Psoas muscle (tissue), 8 donors: ENCODE measurements around the gene SIX2. TPM values are rescaled to one million over a fixed set of nuclear protein-coding genes. Genes with fewer than 3 reads are reported as not detected.

Experiments used
- ATAC-seq, 4 donors: fragments of 200-7000 bp; cut with Tn5 transposase; one replicate each; pipeline ENCODE4 v1.9.1; 2020; ENCODE audit warnings: moderate library complexity in 3 of 4, mild to moderate bottlenecking in 2 of 4
- DNase-seq, 2 donors: peaks; one replicate each; pipeline ENCODE4 v3.0.0-alpha.2; 2020
- H3K27ac ChIP-seq: fragments of 200-600 bp; one replicate; pipeline ENCODE4 v1.8.0; 2022
- H3K27me3 ChIP-seq, 3 donors: fragments of 200-600 bp in 1 of 3; one replicate each; pipeline versions ENCODE4 v1.6.1 to v1.8.0; 2013 to 2022; ENCODE audit warnings: low read length in 2 of 3, mild to moderate bottlenecking in 2 of 3, moderate library complexity in 1 of 3; ENCODE audit not compliant: insufficient read depth in 3 of 3
- H3K36me3 ChIP-seq, 2 donors: fragments of 200-600 bp in 1 of 2; one replicate each; pipeline versions ENCODE4 v1.6.1 to v1.8.0; 2013 to 2022; ENCODE audit warnings: low read depth in 1 of 2, mild to moderate bottlenecking in 1 of 2, moderate library complexity in 1 of 2; ENCODE audit not compliant: insufficient read depth in 1 of 2
- H3K4me1 ChIP-seq: fragments of 200-600 bp; one replicate; pipeline ENCODE4 v1.8.0; 2022
- H3K4me3 ChIP-seq: fragments of 200-600 bp; one replicate; pipeline ENCODE4 v1.8.0; 2022; ENCODE audit warnings: mild to moderate bottlenecking
- H3K9me3 ChIP-seq: fragments of 200-600 bp; one replicate; pipeline ENCODE4 v1.8.0; 2022
- WGBS, 3 donors: extraction: QIAGEN DNeasy Blood & Tissue Kit; methylation state at CpG; one replicate each; pipeline versions ENCODE4 v1.1.6 to v1.1.7; 2013; 5-methylcytosine and 5-hydroxymethylcytosine counted together
- intact Hi-C, 2 donors: fragments of 100-400 bp; cut with DNase I; formaldehyde crosslinking; loops; one replicate each; pipeline versions ENCODE4 v1.11.0 to v1.14.2; 2022
- polyA plus RNA-seq, 3 donors: library from polyadenylated mRNA; stranded (reverse); fragments of 200-250 nt; gene quantifications; one replicate each; pipeline ENCODE4 v1.2.3, GENCODE V29; 2013
- total RNA-seq, 4 donors: library from RNA; stranded (reverse); fragmentation: NEBNext Ultra II Directional in 2 of 4; extraction: Animal tissue kit (Norgen Biotek cat#: 25700) in 2 of 4; gene quantifications; one replicate each; pipeline versions ENCODE4 v1.2.1 to v1.2.4, GENCODE V29; 2021 to 2023
- TF ChIP-seq, protein P1 (sequence below): fragments of 200-600 bp; IDR thresholded peaks from one replicate; pipeline ENCODE4 v1.8.0; 2022; ENCODE audit warnings: antibody characterized with exemption
- donor health status: healthy with polysubstance abuse.
- donor health status: DM: no; HTN: no; CAD: no; lungs with moderate emphysema.
- donor health status: Bipolar disorder and iron deficiency.
- donor health status: healthy.
- donor health status: DM: yes; HTN: yes; CAD: no.
- donor health status: DM: no; HTN: no; CAD: no.
- donor health status: DM: no; HTN: no; CAD: no.
- donor health status: DM: yes; HTN: yes; CAD: no.

The SIX2 gene
- total and polyA plus RNA-seq, 7 donors = 16.6 to 50.8 (median 30.4) TPM

DNA sequence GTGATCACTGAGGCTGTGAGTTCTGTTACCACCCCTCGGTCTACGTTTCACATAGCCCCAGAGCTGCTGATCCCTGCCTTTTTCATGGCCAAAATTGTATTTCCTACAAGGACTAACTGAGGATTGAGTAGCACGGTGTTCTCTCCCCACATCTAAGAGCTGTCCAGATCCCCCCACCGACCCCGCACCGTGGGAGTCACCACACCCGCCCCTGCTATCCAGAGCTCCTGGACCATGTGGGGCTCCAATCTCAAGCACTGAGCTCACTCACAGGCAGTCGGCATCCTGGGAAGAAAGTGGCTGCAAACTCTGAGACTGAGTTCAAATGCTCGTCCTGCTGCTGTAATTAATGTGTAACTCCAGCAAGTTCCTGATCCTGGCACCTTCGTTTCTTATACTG lies 9.7 kb downstream of the SIX2 start:
- Histone ChIP-seq H3K36me3 (peaks cover 0 to 4% of the 10 kb centered on the region in 2 donors), H3K4me1 (no peaks in the 10 kb centered on the region), H3K27me3 (peaks cover 2 to 49% (median 15%) of the 10 kb centered on the region in 3 donors), H3K27ac (no peak overlapping the region), H3K9me3 (no peaks in the 10 kb centered on the region), H3K4me3 (no peak overlapping the region)
- DNase-seq (no peak), ATAC-seq (no peak)
- intact Hi-C loops = no loop called here
- WGBS, 3 donors = 71 to 79% (median 78%) methylated on average over 10 of the region's 10 CpGs
- TF ChIP-seq, protein P1, sequence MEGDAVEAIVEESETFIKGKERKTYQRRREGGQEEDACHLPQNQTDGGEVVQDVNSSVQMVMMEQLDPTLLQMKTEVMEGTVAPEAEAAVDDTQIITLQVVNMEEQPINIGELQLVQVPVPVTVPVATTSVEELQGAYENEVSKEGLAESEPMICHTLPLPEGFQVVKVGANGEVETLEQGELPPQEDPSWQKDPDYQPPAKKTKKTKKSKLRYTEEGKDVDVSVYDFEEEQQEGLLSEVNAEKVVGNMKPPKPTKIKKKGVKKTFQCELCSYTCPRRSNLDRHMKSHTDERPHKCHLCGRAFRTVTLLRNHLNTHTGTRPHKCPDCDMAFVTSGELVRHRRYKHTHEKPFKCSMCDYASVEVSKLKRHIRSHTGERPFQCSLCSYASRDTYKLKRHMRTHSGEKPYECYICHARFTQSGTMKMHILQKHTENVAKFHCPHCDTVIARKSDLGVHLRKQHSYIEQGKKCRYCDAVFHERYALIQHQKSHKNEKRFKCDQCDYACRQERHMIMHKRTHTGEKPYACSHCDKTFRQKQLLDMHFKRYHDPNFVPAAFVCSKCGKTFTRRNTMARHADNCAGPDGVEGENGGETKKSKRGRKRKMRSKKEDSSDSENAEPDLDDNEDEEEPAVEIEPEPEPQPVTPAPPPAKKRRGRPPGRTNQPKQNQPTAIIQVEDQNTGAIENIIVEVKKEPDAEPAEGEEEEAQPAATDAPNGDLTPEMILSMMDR = no peak

DNA sequence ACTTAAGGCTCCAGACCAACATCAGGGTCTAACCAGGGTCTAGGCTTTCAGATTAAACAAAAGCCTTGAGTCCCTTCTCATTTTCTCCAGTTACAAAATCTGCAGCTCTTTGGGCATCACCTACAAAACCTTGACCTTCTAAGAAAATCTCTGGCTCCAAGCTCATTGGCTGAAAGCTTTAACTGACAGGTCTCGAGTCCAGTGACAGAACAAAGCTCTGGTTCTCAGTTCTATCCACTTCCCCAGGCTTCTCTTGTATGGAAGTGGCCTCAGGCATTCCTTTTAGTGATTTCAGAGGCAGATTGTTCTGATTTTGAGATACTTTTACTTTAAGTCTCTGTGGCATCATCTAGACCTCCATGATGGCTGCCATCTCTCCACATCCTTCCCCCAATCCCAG lies 11.3 kb downstream of the SIX2 start:
- 89 to 92% (median 91%) methylated on average over 1 of the region's 1 CpG for WGBS, 3 donors
- Histone ChIP-seq H3K27ac (no peak overlapping the region), H3K4me3 (no peak overlapping the region), H3K27me3 (peaks cover 3 to 47% (median 15%) of the 10 kb centered on the region in 3 donors), H3K4me1 (no peaks in the 10 kb centered on the region), H3K36me3 (no peaks in the 10 kb centered on the region), H3K9me3 (no peaks in the 10 kb centered on the region)
- no peak for DNase-seq
- ATAC-seq = no peak
- TF ChIP-seq, protein P1 = no peak
- intact Hi-C loops = no loop called here

DNA sequence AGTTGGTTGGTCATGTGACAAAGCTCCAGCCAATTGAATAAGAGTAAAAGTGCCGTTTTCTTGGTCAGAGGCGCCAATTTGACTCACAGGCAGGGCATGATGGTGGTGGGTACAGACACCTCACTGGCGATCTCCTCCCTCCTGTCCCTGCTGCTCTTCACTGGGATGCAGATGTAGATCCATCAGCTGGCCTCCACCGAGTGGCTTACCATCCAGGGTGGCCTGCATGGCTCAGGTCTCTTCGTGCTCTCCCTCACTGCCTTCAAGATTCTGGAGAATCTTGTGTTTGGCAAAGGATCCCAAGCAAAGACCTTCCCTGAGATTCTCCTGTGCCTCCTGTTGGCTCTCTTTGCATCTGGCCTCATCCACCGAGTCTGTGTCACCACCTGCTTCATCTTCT lies 12.9 kb downstream of the SIX2 start:
- DNase-seq (no peak), ATAC-seq (no peak)
- H3K27me3 ChIP-seq = peaks cover 3 to 33% (median 11%) of the 10 kb centered on the region in 3 donors
- no peaks in the 10 kb centered on the region for H3K36me3 ChIP-seq
- no peak overlapping the region for H3K4me3 ChIP-seq
- WGBS, 3 donors = 66 to 74% (median 72%) methylated on average over 6 of the region's 6 CpGs
- intact Hi-C loops = no loop called here
- TF ChIP-seq, protein P1 = no peak
- H3K4me1 ChIP-seq = no peaks in the 10 kb centered on the region
- peaks cover 8% of the 10 kb centered on the region for H3K9me3 ChIP-seq
- H3K27ac ChIP-seq = no peak overlapping the region

DNA sequence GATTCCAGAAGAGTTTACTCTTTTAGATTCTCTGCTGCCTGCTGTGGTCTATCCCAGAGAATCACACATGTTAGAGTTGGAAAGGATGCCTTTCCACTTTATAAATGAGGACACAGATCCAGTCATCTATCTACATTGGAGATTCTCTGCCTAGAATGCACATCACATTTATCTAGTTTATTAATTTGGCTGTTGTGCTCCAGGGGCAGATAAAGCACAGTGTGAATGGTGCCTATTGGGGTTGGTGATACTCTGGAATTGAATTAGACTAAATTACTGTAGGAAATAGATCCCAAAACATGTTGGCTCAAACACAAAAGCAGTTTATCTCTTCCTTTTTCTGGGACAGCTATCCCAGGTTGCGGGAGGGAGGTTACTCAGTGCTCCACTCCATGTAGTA lies 14.9 kb downstream of the SIX2 start:
- TF ChIP-seq, protein P1 = no peak
- 96 to 100% (median 100%) methylated on average over 1 of the region's 1 CpG for WGBS, 3 donors
- no peak overlapping the region for H3K4me3 ChIP-seq
- intact Hi-C loops = no loop called here
- DNase-seq (no peak), ATAC-seq (no peak)
- no peak overlapping the region for H3K27ac ChIP-seq
- H3K4me1 ChIP-seq = no peaks in the 10 kb centered on the region
- H3K36me3 ChIP-seq = no peaks in the 10 kb centered on the region
- peaks cover 8% of the 10 kb centered on the region for H3K9me3 ChIP-seq
- H3K27me3 ChIP-seq = peaks cover 2 to 15% (median 3%) of the 10 kb centered on the region in 3 donors

DNA sequence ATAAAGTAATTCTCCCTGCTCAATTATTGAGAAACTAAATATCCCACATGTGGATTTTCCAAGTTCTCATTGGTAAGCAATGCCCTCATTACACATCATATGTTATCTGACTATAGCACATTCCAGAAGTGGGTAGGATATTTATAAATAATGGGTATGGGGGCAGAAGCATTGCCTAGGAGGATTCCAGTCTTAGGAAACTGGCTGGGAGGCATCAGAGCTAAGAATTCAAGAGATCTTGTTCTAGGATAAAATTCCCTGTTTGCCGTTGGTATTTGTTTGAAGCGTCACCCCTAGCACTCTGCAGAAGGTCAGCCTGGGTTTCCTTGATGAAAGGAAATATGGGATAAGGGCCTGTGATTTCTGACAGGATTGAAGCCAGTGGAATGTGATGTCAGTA lies 20.1 kb downstream of the SIX2 start:
- H3K27ac ChIP-seq = no peak overlapping the region
- WGBS, 3 donors = 63 to 74% (median 66%) methylated on average over 2 of the region's 2 CpGs
- DNase-seq = no peak
- intact Hi-C loops = loop anchor here in 1 of 2 donors (10.0 kb wide), 1 partner anchor 176 kb away; no protein-coding TSS in a partner anchor
- TF ChIP-seq, protein P1 = no peak
- H3K9me3 ChIP-seq = peaks cover 8% of the 10 kb centered on the region
- H3K4me3 ChIP-seq = no peak overlapping the region
- H3K4me1 ChIP-seq = no peaks in the 10 kb centered on the region
- ATAC-seq = no peak
- no peaks in the 10 kb centered on the region for H3K36me3 ChIP-seq
- H3K27me3 ChIP-seq = peaks cover 0 to 5% (median 0%) of the 10 kb centered on the region in 3 donors
